Stromal cell of bone marrow (primary cell): ENCODE results near the gene PHC3.

Experiments used
- DNase-seq: peaks from one replicate; pipeline ENCODE4 v3.0.0-alpha.2; 2012; ENCODE audit warnings: low read depth

The PHC3 gene

GRCh38 chr3:170043506-170043905, 138.0 kb downstream of the PHC3 start:
- DNase-seq = no peak

- DNase-seq = no peak
Measured at GRCh38 chr3:170040418-170040817, 141.1 kb downstream of the PHC3 start.

GRCh38 chr3:170038434-170039110, 143.0 kb downstream of the PHC3 start:
- DNase-seq = no peak
